DOHH2 (cell line): ENCODE results near the gene RASGRP1.

Source experiments
- H3F3A ChIP-seq: fragments of 200-600 bp; sonication (generic), shearing (Covaris generic); 2 replicates; pipeline ENCODE4 v1.6.0; 2016; ENCODE audit warnings: antibody characterized with exemption, mild to moderate bottlenecking; ENCODE audit not compliant: control insufficient read depth, insufficient read depth
- H3K27ac ChIP-seq: fragments of 200-600 bp; sonication (generic); 2 replicates; pipeline ENCODE4 v1.5.1; 2014; ENCODE audit warnings: low read depth, mild to moderate bottlenecking, low read length, moderate library complexity
- H3K27me3 ChIP-seq: fragments of 200-600 bp; sonication (generic); 2 replicates; pipeline ENCODE4 v1.6.1; 2014; ENCODE audit warnings: mild to moderate bottlenecking, low read length, mixed read lengths; ENCODE audit not compliant: control insufficient read depth
- H3K36me3 ChIP-seq: fragments of 200-600 bp; sonication (generic); 2 replicates; pipeline ENCODE4 v1.6.1; 2014; ENCODE audit warnings: mild to moderate bottlenecking, low read length, moderate library complexity, mixed read lengths; ENCODE audit not compliant: control insufficient read depth
- H3K4me1 ChIP-seq: fragments of 200-600 bp; sonication (generic); 2 replicates; pipeline ENCODE4 v1.6.1; 2014; ENCODE audit warnings: mild to moderate bottlenecking, low read length, mixed read lengths; ENCODE audit not compliant: control insufficient read depth
- H3K4me2 ChIP-seq: fragments of 200-600 bp; sonication (generic); 2 replicates; pipeline ENCODE4 v1.6.0; 2014; ENCODE audit warnings: mild to moderate bottlenecking, low read length, moderate library complexity
- H3K4me3 ChIP-seq: fragments of 200-600 bp; sonication (generic); 2 replicates; pipeline ENCODE4 v1.5.1; 2014; ENCODE audit warnings: mild to moderate bottlenecking, low read length, mixed read lengths
- H3K79me2 ChIP-seq: fragments of 200-600 bp; sonication (generic); 2 replicates; pipeline ENCODE4 v1.6.1; 2014; ENCODE audit warnings: mild to moderate bottlenecking, low read length, mixed read lengths; ENCODE audit not compliant: control insufficient read depth
- H3K9me2 ChIP-seq: fragments of 200-600 bp; sonication (generic); replicated peaks from 2 replicates; pipeline ENCODE4 v1.6.1; 2014; ENCODE audit warnings: mild to moderate bottlenecking, low read length, mixed read lengths; ENCODE audit not compliant: control insufficient read depth
- H3K9me3 ChIP-seq: fragments of 200-600 bp; sonication (generic); 2 replicates; pipeline ENCODE4 v1.6.1; 2014; ENCODE audit warnings: antibody characterized with exemption, low read length, mixed read lengths; ENCODE audit not compliant: control insufficient read depth, insufficient read depth
- H4K20me1 ChIP-seq: fragments of 200-600 bp; sonication (generic); 2 replicates; pipeline ENCODE4 v1.6.0; 2014; ENCODE audit warnings: low read depth, mild to moderate bottlenecking, antibody characterized with exemption, low read length, moderate library complexity; ENCODE audit not compliant: control insufficient read depth, insufficient read depth
- CTCF ChIP-seq: fragments of 200-600 bp; sonication (generic); IDR thresholded peaks from one replicate; pipeline ENCODE4 v1.5.1; 2014; ENCODE audit warnings: antibody characterized with exemption, mild to moderate bottlenecking, low read depth, low read length; ENCODE audit not compliant: poor library complexity, severe bottlenecking
- EZH2phosphoT487 ChIP-seq: fragments of 200-600 bp; sonication (generic); IDR thresholded peaks from 2 replicates; pipeline ENCODE4 v1.6.1; 2017; ENCODE audit warnings: borderline replicate concordance, mild to moderate bottlenecking, antibody characterized with exemption, low read length, moderate library complexity, mixed read lengths

RASGRP1 gene

DNA sequence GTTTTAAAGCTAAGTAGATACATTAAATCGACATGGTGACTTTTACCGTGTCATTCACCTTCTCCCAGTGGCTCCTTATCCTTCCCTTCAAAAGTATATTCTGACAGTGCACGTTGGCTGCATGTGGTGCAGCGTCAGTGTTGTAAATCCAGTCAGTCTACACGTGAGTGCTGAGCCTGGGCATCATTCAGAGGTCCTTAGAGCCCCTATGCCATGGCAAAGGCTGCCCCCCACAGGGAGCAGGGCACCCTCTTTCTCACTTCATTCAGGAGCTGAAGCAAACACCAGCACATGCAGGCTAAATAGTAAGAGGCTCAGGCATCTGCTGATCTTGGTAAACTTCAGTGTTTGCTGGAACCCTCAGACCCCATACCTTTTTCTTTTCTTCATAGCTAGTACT is 43.3 kb downstream of the RASGRP1 start:
- Histone ChIP-seq H3K4me1 (no peaks in the 10 kb centered on the region), H3K79me2 (no peaks in the 10 kb centered on the region), H3K9me3 (no peaks in the 10 kb centered on the region), H3K9me2 (no peaks in the 10 kb centered on the region), H3K36me3 (no peaks in the 10 kb centered on the region), H3K27me3 (no peaks in the 10 kb centered on the region), H4K20me1 (no peaks in the 10 kb centered on the region), H3K4me3 (no peak overlapping the region), H3K27ac (no peak overlapping the region), H3F3A (no peaks in the 10 kb centered on the region), H3K4me2 (no peak overlapping the region)
- TF ChIP-seq CTCF (no peak), EZH2phosphoT487 (no peak)

DNA sequence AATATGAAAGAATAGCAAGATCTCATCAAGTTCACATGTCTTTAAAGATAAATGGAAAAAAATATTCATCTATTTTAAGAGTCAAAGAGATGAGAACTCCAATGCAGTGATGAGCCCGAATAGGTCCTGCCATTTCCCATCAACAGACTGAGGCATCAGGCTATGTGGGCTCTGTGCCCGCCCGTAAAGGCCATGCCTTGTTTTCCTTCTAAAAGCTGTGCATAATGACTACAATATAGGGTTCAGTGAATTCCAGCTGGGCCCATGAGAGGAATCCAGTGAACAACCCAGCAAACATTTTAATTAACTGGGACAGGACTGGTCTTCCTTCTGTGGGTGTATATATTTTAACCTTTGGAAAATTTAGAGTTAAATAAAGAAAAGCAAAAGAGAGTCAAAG is 44.6 kb downstream of the RASGRP1 start:
- no peaks in the 10 kb centered on the region for H3K79me2 ChIP-seq
- no peaks in the 10 kb centered on the region for H3K36me3 ChIP-seq
- no peak overlapping the region for H3K27ac ChIP-seq
- no peaks in the 10 kb centered on the region for H3K9me2 ChIP-seq
- H3K9me3 ChIP-seq, result no peaks in the 10 kb centered on the region
- H3K4me3 ChIP-seq, result no peak overlapping the region
- no peaks in the 10 kb centered on the region for H3K27me3 ChIP-seq
- no peaks in the 10 kb centered on the region for H4K20me1 ChIP-seq
- H3K4me1 ChIP-seq, result no peaks in the 10 kb centered on the region
- TF ChIP-seq EZH2phosphoT487 (no peak), CTCF (no peak)
- H3F3A ChIP-seq, result no peaks in the 10 kb centered on the region
- no peak overlapping the region for H3K4me2 ChIP-seq

DNA sequence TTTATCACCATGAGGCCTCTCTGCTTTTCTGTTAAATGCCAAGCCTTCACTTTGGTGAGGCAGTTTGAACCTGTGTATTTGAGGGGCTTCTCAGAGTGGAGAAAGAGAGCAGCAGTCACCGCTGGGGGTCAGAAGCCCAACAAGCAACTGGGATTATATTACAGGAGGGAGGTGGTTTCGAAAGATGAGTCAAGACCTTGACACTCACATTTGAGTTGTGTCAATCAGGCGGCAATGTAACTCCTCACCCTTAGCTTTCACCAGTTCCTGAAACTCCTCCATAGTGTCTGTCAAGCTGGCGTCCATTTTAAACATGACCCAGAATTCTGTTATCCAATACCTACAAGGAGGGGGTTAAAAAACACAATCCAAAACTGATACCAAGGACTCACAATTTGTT is 46.5 kb downstream of the RASGRP1 start:
- Histone ChIP-seq H3K79me2 (no peaks in the 10 kb centered on the region), H3K9me3 (no peaks in the 10 kb centered on the region), H3K9me2 (no peaks in the 10 kb centered on the region), H3K27ac (no peak overlapping the region), H3K36me3 (no peaks in the 10 kb centered on the region), H3K27me3 (no peaks in the 10 kb centered on the region), H3K4me1 (no peaks in the 10 kb centered on the region), H4K20me1 (no peaks in the 10 kb centered on the region), H3K4me2 (no peak overlapping the region), H3K4me3 (no peak overlapping the region), H3F3A (no peaks in the 10 kb centered on the region)
- no peak for TF ChIP-seq EZH2phosphoT487
- TF ChIP-seq CTCF, result no peak
